Fibroblast of skin of right quadriceps (primary cell): ENCODE results near the gene ROBO1.
"Not testable (repeated sequence)": the region's sequence is repeated elsewhere in the genome, so short reads cannot be mapped to it uniquely, and the experiment has no call there.

Source experiments
- DNase-seq: peaks from one replicate; pipeline ENCODE4 v3.0.0-alpha.2; 2013

The ROBO1 gene

GRCh38 chr3:78895528-78895927 is 872.3 kb downstream of the ROBO1 start:
- peak; percentile 60 for DNase-seq

- no peak for DNase-seq
Measured at GRCh38 chr3:78894787-78895186, 873.0 kb downstream of the ROBO1 start.

GRCh38 chr3:78893161-78893560 is 874.6 kb downstream of the ROBO1 start:
- no peak for DNase-seq

- peak; percentile 16 for DNase-seq
Measured at GRCh38 chr3:78889348-78889747, 878.5 kb downstream of the ROBO1 start.

- DNase-seq = peak; percentile 44
Measured at GRCh38 chr3:78888635-78889034, 879.2 kb downstream of the ROBO1 start.

- DNase-seq = peak; percentile 48
Measured at GRCh38 chr3:78887547-78888011, 880.2 kb downstream of the ROBO1 start.

- DNase-seq = peak; percentile 77
Measured at GRCh38 chr3:78887029-78887428, 880.8 kb downstream of the ROBO1 start.

GRCh38 chr3:78884567-78884966 is 883.2 kb downstream of the ROBO1 start:
- DNase-seq = not testable (repeated sequence)

- DNase-seq = no peak
Measured at GRCh38 chr3:78882251-78882650, 885.5 kb downstream of the ROBO1 start.

- peak; percentile 20 for DNase-seq
Measured at GRCh38 chr3:78881501-78881900, 886.3 kb downstream of the ROBO1 start.

- peak; percentile 26 for DNase-seq
Measured at GRCh38 chr3:78880603-78881461, 887.0 kb downstream of the ROBO1 start.

GRCh38 chr3:78879295-78879860 is 888.4 kb downstream of the ROBO1 start:
- peak; percentile 48 for DNase-seq

GRCh38 chr3:78878789-78879188 is 889.0 kb downstream of the ROBO1 start:
- no peak for DNase-seq

GRCh38 chr3:78878011-78878410 is 889.8 kb downstream of the ROBO1 start:
- peak; percentile 63 for DNase-seq

GRCh38 chr3:78875851-78876250 is 891.9 kb downstream of the ROBO1 start:
- DNase-seq = peak; percentile 28

GRCh38 chr3:78875436-78875835 is 892.4 kb downstream of the ROBO1 start:
- no peak for DNase-seq

- no peak for DNase-seq
Measured at GRCh38 chr3:78873641-78874040, 894.2 kb downstream of the ROBO1 start.

- no peak for DNase-seq
Measured at GRCh38 chr3:78872195-78872594, 895.6 kb downstream of the ROBO1 start.

- DNase-seq = peak; percentile 34
Measured at GRCh38 chr3:78871048-78871447, 896.8 kb downstream of the ROBO1 start.

- DNase-seq = no peak
Measured at GRCh38 chr3:78870484-78870883, 897.3 kb downstream of the ROBO1 start.

GRCh38 chr3:78868570-78868969 is 899.2 kb downstream of the ROBO1 start:
- DNase-seq = no peak

- DNase-seq = peak; percentile 73
Measured at GRCh38 chr3:78867409-78868372, 900.1 kb downstream of the ROBO1 start.
